C1 segment of cervical spinal cord (tissue), 14 donors: Measurements from ENCODE around the gene PPP2R3B.

ENCODE experiments used
- DNase-seq, 14 donors: peaks; one replicate each; lab custom pipeline; 2025; lab: John Stamatoyannopoulos, UW

PPP2R3B gene

GRCh38 chrX:370963-371745 lies 15.6 kb downstream of the PPP2R3B start:
- DNase-seq, result no peak

GRCh38 chrX:370244-370962 lies 16.3 kb downstream of the PPP2R3B start:
- DNase-seq, result no peak

- DNase-seq, result no peak
These were observed 17.1 kb downstream of the PPP2R3B start for GRCh38 chrX:369563-370101.

GRCh38 chrX:368811-369562 lies 17.7 kb downstream of the PPP2R3B start:
- DNase-seq, result no peak

- DNase-seq, result no peak
These were observed 18.8 kb downstream of the PPP2R3B start for GRCh38 chrX:367866-368265.

GRCh38 chrX:367349-367748 lies 19.4 kb downstream of the PPP2R3B start:
- DNase-seq, result no peak

- DNase-seq, result no peak
These were observed 22.9 kb downstream of the PPP2R3B start for GRCh38 chrX:363621-364375.

GRCh38 chrX:362937-363620 lies 23.6 kb downstream of the PPP2R3B start:
- no peak for DNase-seq

GRCh38 chrX:362351-362750 lies 24.4 kb downstream of the PPP2R3B start:
- no peak for DNase-seq

GRCh38 chrX:361231-362145 lies 25.2 kb downstream of the PPP2R3B start:
- no peak for DNase-seq

GRCh38 chrX:360496-361150 lies 26.1 kb downstream of the PPP2R3B start:
- DNase-seq, result no peak

GRCh38 chrX:358651-359143 lies 28.0 kb downstream of the PPP2R3B start:
- DNase-seq, result no peak

GRCh38 chrX:357693-358471 lies 28.8 kb downstream of the PPP2R3B start:
- no peak for DNase-seq

- DNase-seq, result no peak
These were observed 29.5 kb downstream of the PPP2R3B start for GRCh38 chrX:357035-357692.

GRCh38 chrX:356385-357034 lies 30.2 kb downstream of the PPP2R3B start:
- no peak for DNase-seq

- no peak for DNase-seq
These were observed 31.2 kb downstream of the PPP2R3B start for GRCh38 chrX:355329-356050.
